GM23248 (cell line): ENCODE results near the gene MXD1. TPM values are rescaled to one million over a fixed set of nuclear protein-coding genes. Genes with fewer than 3 reads are reported as not detected.

Source experiments
- DNase-seq: peaks from one replicate; pipeline ENCODE4 v3.0.0-alpha.2; 2015
- H2AFZ ChIP-seq: fragments of 200-600 bp; sonication (generic); 2 replicates; pipeline ENCODE4 v1.6.1; 2016; ENCODE audit warnings: antibody characterized with exemption
- H3F3A ChIP-seq: fragments of 200-600 bp; sonication (generic); 2 replicates; pipeline ENCODE4 v1.6.1; 2016; ENCODE audit warnings: mild to moderate bottlenecking, antibody characterized with exemption, mixed run types; ENCODE audit not compliant: insufficient read depth
- H3K27ac ChIP-seq: fragments of 200-600 bp; sonication (generic); 2 replicates; pipeline ENCODE4 v1.5.1; 2016; ENCODE audit warnings: mild to moderate bottlenecking
- H3K27me3 ChIP-seq: fragments of 200-600 bp; sonication (generic); replicated peaks from 2 replicates; pipeline ENCODE4 v1.6.1; 2016; ENCODE audit warnings: mild to moderate bottlenecking; ENCODE audit not compliant: insufficient read depth
- H3K36me3 ChIP-seq: fragments of 200-600 bp; sonication (generic); 2 replicates; pipeline ENCODE4 v1.6.1; 2016; ENCODE audit warnings: low read depth, mild to moderate bottlenecking
- H3K4me1 ChIP-seq: fragments of 200-600 bp; sonication (generic); 2 replicates; pipeline ENCODE4 v1.6.1; 2016; ENCODE audit warnings: mild to moderate bottlenecking; ENCODE audit not compliant: insufficient read depth
- H3K4me2 ChIP-seq: fragments of 200-600 bp; sonication (generic); one replicate; pipeline ENCODE4 v1.6.1; 2016; ENCODE audit warnings: mild to moderate bottlenecking; ENCODE audit not compliant: unreplicated experiment
- H3K4me3 ChIP-seq: fragments of 200-600 bp; sonication (generic); 2 replicates; pipeline ENCODE4 v1.5.1; 2016; ENCODE audit warnings: mild to moderate bottlenecking
- H3K79me2 ChIP-seq: fragments of 200-600 bp; sonication (generic); 2 replicates; pipeline ENCODE4 v1.6.1; 2016; ENCODE audit warnings: mild to moderate bottlenecking; ENCODE audit not compliant: insufficient read depth
- H3K9ac ChIP-seq: fragments of 200-600 bp; sonication (generic); 2 replicates; pipeline ENCODE4 v1.6.1; 2016; ENCODE audit warnings: mild to moderate bottlenecking
- H3K9me2 ChIP-seq: fragments of 200-600 bp; sonication (generic); 2 replicates; pipeline ENCODE4 v1.6.1; 2016; ENCODE audit warnings: mixed run types, mild to moderate bottlenecking, moderate library complexity; ENCODE audit not compliant: insufficient read depth
- H3K9me3 ChIP-seq: fragments of 200-600 bp; sonication (generic); one replicate; pipeline ENCODE4 v1.6.1; 2017; ENCODE audit warnings: low read depth
- H4K20me1 ChIP-seq: fragments of 200-600 bp; sonication (generic); 2 replicates; pipeline ENCODE4 v1.6.0; 2016; ENCODE audit not compliant: insufficient read depth
- EZH2 ChIP-seq: fragments of 200-600 bp; sonication (generic); IDR thresholded peaks from 2 replicates; pipeline ENCODE4 v1.6.1; 2018; ENCODE audit warnings: antibody characterized with exemption, mild to moderate bottlenecking; ENCODE audit not compliant: insufficient read depth, poor library complexity, severe bottlenecking
- EZH2phosphoT487 ChIP-seq: fragments of 200-600 bp; sonication (generic); IDR thresholded peaks from 2 replicates; pipeline ENCODE4 v1.6.1; 2018; ENCODE audit warnings: antibody characterized with exemption, moderate library complexity, mild to moderate bottlenecking, low read depth; ENCODE audit not compliant: insufficient read depth
- WGBS, 2 experiments: methylation state at CpG; one replicate each; pipeline ENCODE4 v1.1.6; 2015 to 2017; ENCODE audit warnings: low lambda C conversion rate in 2 of 2, low coverage in 1 of 2; ENCODE audit errors: missing lambda C conversion rate in 2 of 2; 5-methylcytosine and 5-hydroxymethylcytosine counted together
- in situ Hi-C: fragments of 300-500 bp; cut with MboI; formaldehyde crosslinking; loops from 2 replicates; pipeline ENCODE4 v1.15.0; 2020
- polyA plus RNA-seq: library from polyadenylated mRNA; unstranded; fragments of >200 nt; fragmentation: Nextera tagmentation; extraction: Ambion mirVana; gene quantifications from 2 replicates; pipeline ENCODE4 v1.2.1, GENCODE V29; 2016
- total RNA-seq: library from RNA; depleted of rRNA; stranded (reverse); fragments of >200 nt; shearing (Covaris generic); gene quantifications from 2 replicates; pipeline ENCODE4 v1.2.3, GENCODE V29; 2014

The MXD1 gene
- total and polyA plus RNA-seq, 2 experiments from 2014 or later, result 4.4 to 7.6 TPM

GRCh38 chr2:69977906-69978482 lies 63.1 kb downstream of the MXD1 start:
- Histone ChIP-seq H3K36me3 (no peaks in the 10 kb centered on the region), H3K27me3 (no peaks in the 10 kb centered on the region), H2AFZ (no peak overlapping the region), H3K4me3 (no peak overlapping the region), H3K9me2 (no peaks in the 10 kb centered on the region), H4K20me1 (no peaks in the 10 kb centered on the region), H3K9me3 (no peaks in the 10 kb centered on the region), H3K79me2 (no peaks in the 10 kb centered on the region), H3K27ac (no peak overlapping the region), H3K4me2 (no peak overlapping the region), H3K4me1 (0 out of 2 replicates have a peak, but pooled peaks cover 5% of the 10 kb centered on the region), H3F3A (no peaks in the 10 kb centered on the region), H3K9ac (no peak overlapping the region)
- WGBS, 2 experiments, result 56 to 75% methylated on average over 4 of the region's 4 CpGs
- in situ Hi-C loops, result no loop called here
- TF ChIP-seq EZH2phosphoT487, result no peak
- no peak for TF ChIP-seq EZH2
- DNase-seq, result no peak

GRCh38 chr2:69979902-69980807 lies 65.2 kb downstream of the MXD1 start:
- no peaks in the 10 kb centered on the region for H3K36me3 ChIP-seq
- DNase-seq, result peak; percentile 33
- H3K9me2 ChIP-seq, result no peaks in the 10 kb centered on the region
- no peak overlapping the region for H3K9ac ChIP-seq
- 66 to 67% methylated on average over 8 of the region's 8 CpGs for WGBS, 2 experiments
- no peaks in the 10 kb centered on the region for H3K79me2 ChIP-seq
- TF ChIP-seq EZH2phosphoT487 (no peak), EZH2 (no peak)
- no peaks in the 10 kb centered on the region for H3K4me1 ChIP-seq
- H4K20me1 ChIP-seq, result no peaks in the 10 kb centered on the region
- H3K27me3 ChIP-seq, result no peaks in the 10 kb centered on the region
- no peak overlapping the region for H3K4me2 ChIP-seq
- H2AFZ ChIP-seq, result no peak overlapping the region
- H3K9me3 ChIP-seq, result no peaks in the 10 kb centered on the region
- H3K4me3 ChIP-seq, result no peak overlapping the region
- in situ Hi-C loops, result no loop called here
- no peaks in the 10 kb centered on the region for H3F3A ChIP-seq
- H3K27ac ChIP-seq, result no peak overlapping the region

GRCh38 chr2:69983392-69983966 lies 68.6 kb downstream of the MXD1 start:
- Histone ChIP-seq H3K4me3 (no peak overlapping the region), H3K9me3 (no peaks in the 10 kb centered on the region), H3K27me3 (no peaks in the 10 kb centered on the region), H3F3A (no peaks in the 10 kb centered on the region), H3K4me1 (no peaks in the 10 kb centered on the region), H3K4me2 (no peak overlapping the region), H2AFZ (no peak overlapping the region), H3K9ac (no peak overlapping the region), H3K36me3 (no peaks in the 10 kb centered on the region), H4K20me1 (no peaks in the 10 kb centered on the region), H3K79me2 (no peaks in the 10 kb centered on the region), H3K9me2 (no peaks in the 10 kb centered on the region), H3K27ac (no peak overlapping the region)
- in situ Hi-C loops, result no loop called here
- 93 to 97% methylated on average over 2 to 3 of the region's 3 CpGs for WGBS, 2 experiments
- TF ChIP-seq EZH2phosphoT487 (no peak), EZH2 (no peak)
- DNase-seq, result no peak

GRCh38 chr2:69985216-69985615 lies 70.3 kb downstream of the MXD1 start:
- Histone ChIP-seq H4K20me1 (no peaks in the 10 kb centered on the region), H3K27me3 (no peaks in the 10 kb centered on the region), H3K79me2 (no peaks in the 10 kb centered on the region), H3K9ac (no peak overlapping the region), H3K9me3 (no peaks in the 10 kb centered on the region), H3K9me2 (no peaks in the 10 kb centered on the region), H3K27ac (no peak overlapping the region), H3K4me2 (no peak overlapping the region), H3K4me3 (no peak overlapping the region), H3F3A (no peaks in the 10 kb centered on the region), H2AFZ (no peak overlapping the region), H3K36me3 (no peaks in the 10 kb centered on the region), H3K4me1 (no peaks in the 10 kb centered on the region)
- 55 to 69% methylated on average over 3 of the region's 3 CpGs for WGBS, 2 experiments
- in situ Hi-C loops, result no loop called here
- no peak for DNase-seq
- TF ChIP-seq EZH2phosphoT487 (no peak), EZH2 (no peak)
